Aorta (tissue), 5 donors: ENCODE results near the gene ODAPH. TPM values are rescaled to one million over a fixed set of nuclear protein-coding genes. Genes with fewer than 3 reads are reported as not detected.
A peak's percentile ranks its signal among the peaks of the same experiment; 100 is the strongest.
"Not testable (repeated sequence)": the region's sequence is repeated elsewhere in the genome, so short reads cannot be mapped to it uniquely, and the experiment has no call there.

Experiments used
- ATAC-seq: fragments of 200-7000 bp; cut with Tn5 transposase; one replicate; pipeline ENCODE4 v1.9.1; 2022; ENCODE audit warnings: moderate library complexity; ENCODE audit not compliant: low FRiP score
- DNase-seq, 2 donors: peaks; one replicate each; pipeline ENCODE4 v3.0.0-alpha.2; 2020
- H3K27ac ChIP-seq, 2 donors: one replicate each; pipeline ENCODE4 v1.5.1; 2013; ENCODE audit warnings: low read length in 2 of 2, mild to moderate bottlenecking in 2 of 2, moderate library complexity in 2 of 2, control low read depth in 1 of 2, inconsistent platforms in 1 of 2, low read depth in 1 of 2
- H3K27me3 ChIP-seq, 2 donors: one replicate each; pipeline ENCODE4 v1.6.1; 2013; ENCODE audit warnings: control low read depth in 1 of 2, low read length in 1 of 2, mild to moderate bottlenecking in 1 of 2, moderate library complexity in 1 of 2; ENCODE audit not compliant: insufficient read depth in 2 of 2, control insufficient read depth in 1 of 2
- H3K36me3 ChIP-seq, 2 donors: one replicate each; pipeline ENCODE4 v1.6.1; 2013; ENCODE audit warnings: control low read depth in 1 of 2, low read length in 1 of 2, mild to moderate bottlenecking in 1 of 2; ENCODE audit not compliant: insufficient read depth in 2 of 2, control insufficient read depth in 1 of 2
- H3K4me1 ChIP-seq, 2 donors: one replicate each; pipeline ENCODE4 v1.6.1; 2013; ENCODE audit warnings: low read length in 2 of 2, control low read depth in 1 of 2, mild to moderate bottlenecking in 1 of 2, moderate library complexity in 1 of 2; ENCODE audit not compliant: insufficient read depth in 2 of 2, control insufficient read depth in 1 of 2
- H3K4me3 ChIP-seq, 2 donors: one replicate each; pipeline ENCODE4 v1.5.1; 2013; ENCODE audit warnings: low read length in 2 of 2, control low read depth in 1 of 2, mild to moderate bottlenecking in 1 of 2
- H3K9me3 ChIP-seq: one replicate; pipeline ENCODE4 v1.6.1; 2013; ENCODE audit warnings: mild to moderate bottlenecking, low read length; ENCODE audit not compliant: control insufficient read depth
- WGBS, 2 donors: extraction: QIAGEN DNeasy Blood & Tissue Kit; methylation state at CpG; one replicate each; pipeline ENCODE4 v1.1.7; 2013; 5-methylcytosine and 5-hydroxymethylcytosine counted together
- intact Hi-C, 2 donors: fragments of 100-400 bp; cut with DNase I; formaldehyde crosslinking; loops; one replicate each; pipeline versions ENCODE4 v1.14.2 to v1.15.0; 2022
- long read RNA-seq, 2 donors: library from polyadenylated mRNA; unstranded; transcript quantifications; one replicate each; pipeline ENCODE4 v2.0.0, GENCODE V29; 2020 to 2021
- polyA plus RNA-seq, 2 donors: library from polyadenylated mRNA; stranded (reverse); fragments of 200-250 nt; gene quantifications; one replicate each; pipeline ENCODE4 v1.2.3, GENCODE V29; 2013
- total RNA-seq, 2 donors: library from RNA; stranded (reverse); fragmentation: NEBNext Ultra II Directional; extraction: Animal tissue kit (Norgen Biotek cat#: 25700); gene quantifications; one replicate each; pipeline ENCODE4 v1.2.1, GENCODE V29; 2021
- donor health status: healthy with polysubstance abuse.
- donor health status: Bipolar disorder and iron deficiency.
- donor health status: DM: no; HTN: no; CAD: no.
- donor health status: DM: no; HTN: no; CAD: no.
- donor health status: DM: yes; HTN: yes; CAD: no.

The ODAPH gene
- total RNA-seq (not detected), polyA plus RNA-seq (not detected)
- long read RNA-seq, donor 1, result 0 reads
- long read RNA-seq, donor 2, result 0 reads

- H3K4me1 ChIP-seq, result no peaks in the 10 kb centered on the region
- no peak within 1 kb of the TSS for H3K4me3 ChIP-seq
- no peaks in the 10 kb centered on the region for H3K27me3 ChIP-seq
- DNase-seq, result no peak
- no peaks in the 10 kb centered on the region for H3K9me3 ChIP-seq
- intact Hi-C loops, result no loop called here
- no peak within 1 kb of the TSS for H3K27ac ChIP-seq
- WGBS, 2 donors, result 56 to 61% methylated on average over 9 of the region's 9 CpGs
- no peak for ATAC-seq
- no peaks in the 10 kb centered on the region for H3K36me3 ChIP-seq
These were observed at the start of gene ODAPH for GRCh38 chr4:75555294-75556164. Gene ODAPH, plus strand, starts transcription at chr4:75556066. Its CDS starts 17 bp downstream, at chr4:75556083.

DNA sequence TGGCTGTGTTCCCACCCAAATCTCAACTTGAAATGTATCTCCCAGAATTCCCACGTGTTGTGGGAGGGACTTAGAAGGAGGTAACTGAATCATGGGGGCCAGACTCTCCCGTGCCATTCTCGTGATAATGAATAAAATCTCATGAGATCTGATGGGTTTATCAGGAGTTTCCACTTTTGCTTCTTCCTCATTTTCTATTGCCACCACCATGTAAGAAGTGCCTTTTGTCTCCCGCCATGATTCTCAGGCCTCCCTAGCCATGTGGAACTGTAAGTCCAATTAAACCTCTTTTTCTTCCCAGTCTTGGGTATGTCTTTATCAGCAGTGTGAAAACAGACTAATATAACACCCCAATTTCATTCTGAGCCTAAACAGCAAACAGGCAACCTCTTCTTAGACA lies 46.3 kb upstream of the ODAPH start:
- H3K9me3 ChIP-seq, H3K36me3 ChIP-seq, intact Hi-C loops, ATAC-seq, DNase-seq, H3K4me3 ChIP-seq, H3K4me1 ChIP-seq, H3K27me3 ChIP-seq, H3K27ac ChIP-seq: not testable (repeated sequence)
- WGBS, 2 donors, result 81 to 83% methylated on average over 4 of the region's 4 CpGs

DNA sequence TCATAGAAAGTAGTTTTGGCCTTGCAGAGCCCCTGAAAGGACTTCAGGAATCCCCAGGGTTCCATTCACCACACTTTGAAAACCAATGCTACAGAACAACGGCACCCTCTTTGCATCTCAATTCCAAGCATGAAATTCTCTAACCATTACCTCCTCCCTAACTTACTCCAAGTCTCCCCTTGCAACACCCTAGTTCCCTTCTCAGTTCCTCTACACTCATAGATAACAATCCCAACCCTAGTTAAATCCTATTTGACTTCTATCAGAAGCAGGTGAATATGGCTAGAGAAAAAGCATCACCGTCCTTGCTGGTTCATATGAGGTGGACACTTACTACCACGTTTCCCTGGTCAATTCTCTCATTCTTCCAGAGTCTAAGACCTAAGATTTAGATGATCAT lies 44.0 kb upstream of the ODAPH start:
- Histone ChIP-seq H3K36me3 (no peaks in the 10 kb centered on the region), H3K4me1 (peaks cover 7 to 9% of the 10 kb centered on the region in 2 donors), H3K4me3 (peak overlapping the region in 1 of 2 donors; percentile 40), H3K27ac (no peak overlapping the region), H3K9me3 (no peaks in the 10 kb centered on the region), H3K27me3 (no peaks in the 10 kb centered on the region)
- DNase-seq (no peak), ATAC-seq (no peak)
- intact Hi-C loops, result no loop called here
- WGBS, 2 donors, result 58 to 63% methylated on average over 3 of the region's 3 CpGs

- Histone ChIP-seq H3K36me3 (no peaks in the 10 kb centered on the region), H3K4me3 (peak overlapping the region; percentile 99 to 100), H3K27me3 (no peaks in the 10 kb centered on the region), H3K27ac (no peak overlapping the region), H3K9me3 (no peaks in the 10 kb centered on the region), H3K4me1 (peaks cover 7 to 9% of the 10 kb centered on the region in 2 donors)
- intact Hi-C loops, result no loop called here
- 29 to 53% methylated on average over 6 of the region's 6 CpGs for WGBS, 2 donors
- ATAC-seq (no peak), DNase-seq (no peak)
These were observed 43.3 kb upstream of the ODAPH start for GRCh38 chr4:75512386-75513211.

DNA sequence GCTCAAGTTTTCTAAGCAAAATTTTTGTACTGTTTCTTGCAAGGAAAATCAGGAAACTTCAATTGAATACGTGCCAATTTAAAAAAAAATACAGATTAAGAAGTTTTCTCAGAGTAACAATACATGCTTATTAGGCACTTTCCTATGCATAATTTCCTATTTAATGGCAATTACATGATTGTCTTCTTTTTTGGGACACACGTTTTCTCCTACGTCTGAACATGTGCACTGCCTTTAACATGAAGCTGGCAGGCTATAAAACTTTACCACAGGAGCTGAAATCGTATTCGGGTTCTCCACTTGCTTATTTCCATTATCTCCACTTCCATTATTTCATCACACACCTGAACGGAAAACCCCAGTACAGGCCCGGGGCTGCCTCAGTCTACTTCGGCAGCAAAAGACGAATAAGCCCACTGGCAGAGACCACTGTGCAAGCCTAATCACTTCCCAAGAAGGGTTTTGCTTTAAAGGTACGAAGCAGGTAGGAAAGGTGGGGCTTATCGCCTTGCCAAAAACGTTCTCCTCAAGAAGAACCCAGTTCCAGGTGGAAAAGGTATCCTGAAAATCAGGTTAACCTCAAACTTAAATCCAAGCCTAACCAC lies 42.2 kb upstream of the ODAPH start:
- Histone ChIP-seq H3K27me3 (no peaks in the 10 kb centered on the region), H3K4me3 (peak overlapping the region; percentile 99 to 100), H3K9me3 (no peaks in the 10 kb centered on the region), H3K4me1 (peaks cover 7 to 11% of the 10 kb centered on the region in 2 donors), H3K36me3 (no peaks in the 10 kb centered on the region), H3K27ac (peak overlapping the region in 1 of 2 donors; percentile 50)
- DNase-seq (no peak), ATAC-seq (peak; percentile 22)
- WGBS, 2 donors, result 0% methylated on average over 12 of the region's 12 CpGs
- intact Hi-C loops, result no loop called here

DNA sequence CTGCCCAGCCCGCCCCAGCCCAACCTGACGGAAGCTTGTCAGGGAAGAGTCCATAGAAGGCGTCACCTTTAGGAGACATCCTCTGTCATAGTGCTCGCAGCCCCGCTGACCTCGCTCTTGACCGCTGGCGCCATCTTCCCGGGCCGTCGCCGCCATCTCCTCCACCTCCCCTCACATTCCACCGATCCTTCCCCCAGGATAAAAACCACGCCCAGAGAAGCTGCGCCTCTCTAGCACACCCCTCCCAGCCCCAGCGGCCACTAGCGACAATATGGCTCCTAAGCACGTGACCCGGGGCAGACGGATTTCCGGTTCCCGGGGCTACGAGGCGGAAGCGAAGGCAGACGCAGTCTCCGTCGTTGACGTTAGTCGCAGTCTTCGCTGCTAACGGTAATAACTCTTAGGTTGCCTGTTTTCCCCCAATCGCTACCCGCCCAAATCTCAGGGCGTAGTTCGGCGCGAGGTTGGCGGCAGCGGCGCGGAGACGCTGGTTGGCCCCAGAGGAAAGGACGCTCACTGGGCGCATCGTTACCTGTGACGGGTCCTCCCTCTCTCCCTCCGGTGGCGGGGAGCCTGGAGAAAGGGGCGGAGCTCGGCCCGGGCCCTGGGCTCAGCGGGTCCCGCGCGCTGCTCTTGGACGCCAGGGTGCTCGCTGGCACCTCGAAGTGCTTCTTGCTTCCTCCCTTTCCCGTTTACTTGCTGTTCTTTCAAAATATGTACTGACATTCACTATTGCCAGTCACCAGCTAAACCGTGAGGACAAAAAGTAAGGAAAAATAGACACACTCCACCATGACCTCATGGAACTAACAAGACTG lies 41.5 kb upstream of the ODAPH start, which contains the start of the genes RCHY1 and THAP6:
Gene RCHY1, minus strand, starts transcription at position 273 of the 818 bp plus-strand sequence. Its CDS starts 117 bp downstream, at position 156.
Gene THAP6, plus strand, starts transcription at position 343 of the 818 bp plus-strand sequence. CDS start 980 bp downstream, outside the sequence.
- Histone ChIP-seq H3K9me3 (no peaks in the 10 kb centered on the region), H3K4me3 (peak within 1 kb of the TSS; percentile 99 to 100), H3K36me3 (no peaks in the 10 kb centered on the region), H3K4me1 (peaks cover 7 to 11% of the 10 kb centered on the region in 2 donors), H3K27ac (peak within 1 kb of the TSS; percentile 40 to 89), H3K27me3 (no peaks in the 10 kb centered on the region)
- ATAC-seq, result peak; percentile 99
- intact Hi-C loops, result no loop called here
- 0% methylated on average over 60 to 61 of the region's 61 CpGs for WGBS, 2 donors
- DNase-seq, result peak; percentile 98 to 99

- no peak for ATAC-seq
- DNase-seq, result no peak
- H3K36me3 ChIP-seq, result no peaks in the 10 kb centered on the region
- no peaks in the 10 kb centered on the region for H3K27me3 ChIP-seq
- H3K4me3 ChIP-seq, result peak overlapping the region; percentile 36 to 100
- intact Hi-C loops, result no loop called here
- H3K27ac ChIP-seq, result peak overlapping the region; percentile 40 to 89
- 34 to 47% methylated on average over 9 of the region's 9 CpGs for WGBS, 2 donors
- H3K4me1 ChIP-seq, result peaks cover 5 to 11% of the 10 kb centered on the region in 2 donors
- H3K9me3 ChIP-seq, result no peaks in the 10 kb centered on the region
These were observed 40.8 kb upstream of the ODAPH start for GRCh38 chr4:75514949-75515612.
